B cell (primary cell): Measurements from ENCODE around the gene PNPLA2. TPM values are rescaled to one million over a fixed set of nuclear protein-coding genes. Genes with fewer than 3 reads are reported as not detected.

Experiments
- ATAC-seq: fragments of 200-7000 bp; cut with Tn5 transposase; one replicate; pipeline ENCODE4 v1.10.0; 2021; ENCODE audit warnings: low read depth, mild to moderate bottlenecking, moderate number of reproducible peaks, moderate library complexity
- CTCF ChIA-PET: fragments of 350-600 bp; sonication (Branson Sonifier 250); formaldehyde crosslinking; loops from one replicate; lab custom pipeline; 2021; ENCODE audit warnings: antibody characterized with exemption, inconsistent platforms; lab: Charles Lee
- POLR2A ChIA-PET: fragments of 350-600 bp; sonication (Branson Sonifier 250); formaldehyde crosslinking; loops from one replicate; lab custom pipeline; 2021; ENCODE audit warnings: antibody characterized with exemption; lab: Charles Lee
- DNase-seq: peaks from one replicate; pipeline ENCODE4 v3.0.0; 2013
- H2AFZ ChIP-seq: 2 replicates; pipeline ENCODE4 v1.6.1; 2012; ENCODE audit warnings: mild to moderate bottlenecking, low read depth, low read length; ENCODE audit not compliant: insufficient read depth, poor library complexity, severe bottlenecking
- H3K27ac ChIP-seq, 2 donors: 1 replicate in 1 of 2; 2 replicates in 1 of 2; pipeline ENCODE4 v1.5.1; 2012 to 2013; ENCODE audit warnings: low read length in 2 of 2, mild to moderate bottlenecking in 2 of 2, moderate library complexity in 1 of 2
- H3K27me3 ChIP-seq, 4 experiments: fragments of 200-600 bp in 1 of 4; sonication (generic) in 1 of 4; replicated peaks in 1 of 4; 1 replicate in 2 of 4; 2 replicates in 2 of 4; pipeline versions ENCODE4 v1.6.1 to v1.7.0; 2013 to 2016; ENCODE audit warnings: low read length in 3 of 4, mild to moderate bottlenecking in 2 of 4, mixed read lengths in 1 of 4, moderate library complexity in 1 of 4; ENCODE audit not compliant: insufficient read depth in 4 of 4, control insufficient read depth in 3 of 4; ENCODE audit errors: control extremely low read depth in 1 of 4
- H3K36me3 ChIP-seq, 2 experiments: replicated peaks in 1 of 2; 1 replicate in 1 of 2; 2 replicates in 1 of 2; pipeline versions ENCODE4 v1.6.1 to v1.7.1; 2013; ENCODE audit warnings: low read length in 1 of 2; ENCODE audit not compliant: insufficient read depth in 2 of 2, control insufficient read depth in 1 of 2; ENCODE audit errors: control extremely low read depth in 1 of 2, extremely low read depth in 1 of 2
- H3K4me1 ChIP-seq, 2 donors: fragments of 200-600 bp in 1 of 2; sonication (generic) in 1 of 2; 1 replicate in 1 of 2; 2 replicates in 1 of 2; pipeline versions ENCODE4 v1.5.1 to v1.6.1; 2013 to 2017; ENCODE audit warnings: low read length in 2 of 2; ENCODE audit not compliant: control insufficient read depth in 2 of 2, insufficient read depth in 2 of 2
- H3K4me2 ChIP-seq: replicated peaks from 2 replicates; pipeline ENCODE3; 2012; ENCODE audit warnings: mild to moderate bottlenecking, low read depth, low read length; ENCODE audit not compliant: poor library complexity, severe bottlenecking
- H3K4me3 ChIP-seq, 5 experiments: fragments of 200-600 bp in 1 of 5; sonication (generic) in 1 of 5; 1 replicate in 3 of 5; 2 replicates in 2 of 5; pipeline versions ENCODE4 v1.5.1 to v1.7.0; 2011 to 2016; ENCODE audit warnings: low read length in 4 of 5, mild to moderate bottlenecking in 4 of 5, low read depth in 2 of 5, control low read depth in 1 of 5, moderate library complexity in 1 of 5; ENCODE audit not compliant: insufficient read depth in 1 of 5; ENCODE audit errors: control extremely low read depth in 1 of 5, extremely low read depth in 1 of 5
- H3K79me2 ChIP-seq: fragments of 200-600 bp; sonication (generic); one replicate; pipeline ENCODE4 v1.6.0; 2016; ENCODE audit warnings: low read length; ENCODE audit not compliant: control insufficient read depth, insufficient read depth
- H3K9ac ChIP-seq: fragments of 200-600 bp; sonication (generic); 2 replicates; pipeline ENCODE4 v1.6.1; 2017; ENCODE audit warnings: mild to moderate bottlenecking, low read length, moderate library complexity
- H3K9me3 ChIP-seq, 3 donors: one replicate each; pipeline versions ENCODE4 v1.6.1 to v1.7.1; 2013; ENCODE audit warnings: low read length in 2 of 3; ENCODE audit not compliant: control insufficient read depth in 2 of 3, insufficient read depth in 1 of 3; ENCODE audit errors: control extremely low read depth in 1 of 3
- H4K20me1 ChIP-seq: 2 replicates; pipeline ENCODE4 v1.6.0; 2012; ENCODE audit warnings: mild to moderate bottlenecking, low read length; ENCODE audit not compliant: insufficient read depth, control insufficient read depth, poor library complexity, severe bottlenecking
- H3K27ac Mint-ChIP-seq: one replicate; pipeline ENCODE4 v1.8.0; 2021; ENCODE audit warnings: mixed read lengths
- H3K27me3 Mint-ChIP-seq: one replicate; pipeline ENCODE4 v1.8.0; 2021; ENCODE audit warnings: mixed read lengths
- H3K4me1 Mint-ChIP-seq: one replicate; pipeline ENCODE4 v1.8.0; 2021; ENCODE audit warnings: mixed read lengths
- H3K4me3 Mint-ChIP-seq: one replicate; pipeline ENCODE4 v1.8.0; 2021; ENCODE audit warnings: mixed read lengths
- H3K9me3 Mint-ChIP-seq: one replicate; pipeline ENCODE4 v1.8.0; 2022; ENCODE audit warnings: mixed read lengths; ENCODE audit not compliant: insufficient read depth
- CTCF ChIP-seq: fragments of 200-600 bp; IDR thresholded peaks from one replicate; pipeline ENCODE4 v1.8.0; 2022; ENCODE audit warnings: antibody characterized with exemption, mild to moderate bottlenecking
- EZH2 ChIP-seq: IDR thresholded peaks from 2 replicates; pipeline ENCODE4 v1.6.1; 2012; ENCODE audit warnings: borderline replicate concordance, low read depth, mild to moderate bottlenecking, moderate library complexity, low read length; ENCODE audit not compliant: insufficient read depth, poor library complexity, severe bottlenecking
- WGBS: methylation state at CpG from one replicate; pipeline ENCODE4 v1.1.5; 2013; ENCODE audit warnings: missing lambda C conversion rate; ENCODE audit not compliant: insufficient coverage; 5-methylcytosine and 5-hydroxymethylcytosine counted together
- intact Hi-C: fragments of 100-400 bp; cut with micrococcal nuclease; formaldehyde crosslinking; loops from one replicate; pipeline ENCODE4 v1.10.0; 2022
- polyA plus RNA-seq: library from polyadenylated mRNA; depleted of rRNA; stranded (reverse); fragments of >200 nt; gene quantifications from 2 replicates; pipeline ENCODE4 v1.2.3, GENCODE V29; 2012
- total RNA-seq, 2 donors: library from RNA; stranded (reverse); fragments of 120-200 nt in 1 of 2; gene quantifications; 1 replicate in 1 of 2; 2 replicates in 1 of 2; pipeline versions ENCODE4 v1.2.3 to v1.2.4, GENCODE V29; 2013 to 2022

PNPLA2 gene
- total and polyA plus RNA-seq, 2 donors (not counting 1 experiment from before 2014, with no cell fraction given) = 208 to 276 TPM

DNA sequence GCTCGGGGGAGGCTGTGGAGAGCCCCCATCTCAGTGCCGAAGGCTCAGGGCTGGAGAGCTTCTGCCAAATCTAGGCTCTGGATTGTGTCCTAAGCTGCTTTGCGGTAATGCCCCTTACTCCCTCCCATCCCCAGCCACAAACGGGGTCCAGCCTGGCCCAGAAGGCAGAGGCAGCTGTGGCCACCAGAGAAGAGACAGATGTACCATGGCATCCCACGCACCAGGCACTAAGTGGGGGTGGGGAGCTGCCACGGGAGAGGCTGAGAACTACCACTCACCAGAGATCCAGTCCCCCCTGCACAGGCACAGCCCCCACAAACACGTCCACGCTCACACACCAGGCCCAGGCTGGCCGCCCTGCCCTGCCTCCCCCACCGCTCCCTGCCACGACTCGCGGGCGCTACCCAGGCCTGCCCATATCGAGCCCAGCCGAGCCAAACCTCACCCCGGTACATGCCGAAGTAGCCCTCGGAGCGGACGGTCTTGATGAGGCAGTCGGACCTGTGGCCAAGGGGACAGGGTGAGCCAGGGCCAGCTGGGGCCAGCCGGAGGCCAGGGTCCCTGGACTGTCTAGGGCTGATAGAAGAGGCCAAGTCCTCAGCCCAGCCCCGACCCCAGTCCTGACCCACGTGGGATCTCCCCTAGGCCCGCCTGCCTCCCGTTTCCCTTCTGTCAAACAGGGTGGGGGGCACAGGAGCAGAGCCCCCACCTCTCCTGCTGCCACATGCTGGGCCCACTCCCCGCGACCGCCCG, 24.5 kb upstream of the PNPLA2 start:
- POLR2A ChIA-PET = interaction anchor here (1.1 kb wide), 1 partner anchor 48 kb away, joined by 3 read pairs; the partner anchor contains the start of genes POLR2L and TSPAN4
- Histone ChIP-seq H4K20me1 (peaks cover 64% of the 10 kb centered on the region), H3K27me3 (peaks cover 0 to 13% (median 3%) of the 10 kb centered on the region in 4 experiments), H3K4me1 (peaks cover 22 to 41% of the 10 kb centered on the region in 2 donors), H2AFZ (no peak overlapping the region), H3K9ac (no peak overlapping the region), H3K27ac (no peak overlapping the region), H3K36me3 (peaks cover 0 to 7% of the 10 kb centered on the region in 2 experiments), H3K9me3 (peaks cover 0 to 3% (median 0%) of the 10 kb centered on the region in 3 donors), H3K4me3 (no peak overlapping the region), H3K79me2 (peaks cover 36% of the 10 kb centered on the region), H3K4me2 (no peak overlapping the region)
- CTCF ChIA-PET = interaction anchor here (1.0 to 1.2 kb wide), 2 partner anchors 17 to 44 kb away, joined by 3 read pairs; partner anchors contain the start of gene GATD1
- no peak for TF ChIP-seq EZH2
- no peak for TF ChIP-seq CTCF
- peaks cover 21% of the 10 kb centered on the region for H3K4me1 Mint-ChIP-seq
- H3K9me3 Mint-ChIP-seq = no peaks in the 10 kb centered on the region
- ATAC-seq (no peak), DNase-seq (no peak)
- 96% methylated on average over 24 of the region's 31 CpGs for WGBS
- intact Hi-C loops = loop anchor here (10.0 kb wide), 1 partner anchor 339 kb away; the partner anchor contains the start of gene PTDSS2
- no peaks in the 10 kb centered on the region for H3K27me3 Mint-ChIP-seq
- H3K4me3 Mint-ChIP-seq = peak overlapping the region; percentile 27
- no peak overlapping the region for H3K27ac Mint-ChIP-seq
